HL-60 (cell line): ENCODE data around the gene MYH15.

ENCODE experiments used
- DNase-seq, 2 experiments: peaks; one replicate each; pipeline ENCODE4 v3.0.0-alpha.2; 2010 to 2020; ENCODE audit warnings: low read depth in 1 of 2, low spot score in 1 of 2
- H3K27ac ChIP-seq: fragments of 250-450 bp; sonication (Bioruptor Pico); replicated peaks from 2 replicates; pipeline ENCODE4 v1.5.1; 2020; ENCODE audit warnings: mild to moderate bottlenecking, moderate library complexity
- H3K27me3 ChIP-seq: fragments of 250-450 bp; sonication (Bioruptor Pico); 2 replicates; pipeline ENCODE4 v1.5.1; 2021; ENCODE audit warnings: mild to moderate bottlenecking, moderate library complexity; ENCODE audit not compliant: insufficient read depth, poor library complexity, severe bottlenecking
- H3K4me3 ChIP-seq: replicated peaks from 2 replicates; pipeline ENCODE4 v1.5.1; 2011; ENCODE audit warnings: mild to moderate bottlenecking, control low read depth, low read length; ENCODE audit not compliant: insufficient read depth
- CTCF ChIP-seq: IDR thresholded peaks from one replicate; pipeline ENCODE4 v1.5.1; 2011; ENCODE audit warnings: low read length, control low read depth, inconsistent platforms; ENCODE audit not compliant: insufficient read depth
- GABPA ChIP-seq: IDR thresholded peaks from 2 replicates; pipeline ENCODE4 v1.6.1; 2012; ENCODE audit warnings: low read depth
- POLR2AphosphoS5 ChIP-seq: IDR thresholded peaks from 2 replicates; pipeline ENCODE4 v1.6.1; 2012; ENCODE audit warnings: low read depth
- REST ChIP-seq: IDR thresholded peaks from 2 replicates; pipeline ENCODE4 v1.6.1; 2012; ENCODE audit warnings: low read depth; ENCODE audit not compliant: insufficient replicate concordance
- SPI1 ChIP-seq: IDR thresholded peaks from 2 replicates; pipeline ENCODE4 v1.6.1; 2012; ENCODE audit warnings: low read depth, mild to moderate bottlenecking, borderline replicate concordance

Gene MYH15

GRCh38 chr3:108378153-108378951 is 132.0 kb downstream of the MYH15 start:
- TF ChIP-seq GABPA (no peak), CTCF (no peak), REST (no peak)
- Histone ChIP-seq H3K4me3 (no peak overlapping the region), H3K27ac (no peak overlapping the region), H3K27me3 (no peaks in the 10 kb centered on the region)
- DNase-seq = no peak

- Histone ChIP-seq H3K27ac (no peak overlapping the region), H3K4me3 (no peak overlapping the region), H3K27me3 (no peaks in the 10 kb centered on the region)
- no peak for TF ChIP-seq REST
- no peak for TF ChIP-seq SPI1
- no peak for TF ChIP-seq CTCF
- no peak for TF ChIP-seq POLR2AphosphoS5
- no peak for TF ChIP-seq GABPA
- DNase-seq = no peak
Observed at GRCh38 chr3:108377384-108377783, 133.0 kb downstream of the MYH15 start.

GRCh38 chr3:108376026-108376425 is 134.4 kb downstream of the MYH15 start:
- DNase-seq = no peak
- no peak overlapping the region for H3K4me3 ChIP-seq
- H3K27me3 ChIP-seq = no peaks in the 10 kb centered on the region
- no peak overlapping the region for H3K27ac ChIP-seq
- TF ChIP-seq POLR2AphosphoS5 (no peak), CTCF (no peak), SPI1 (no peak), GABPA (no peak), REST (no peak)
